WTC11 (cell line): Measurements from ENCODE around the gene BATF. TPM values are rescaled to one million over a fixed set of nuclear protein-coding genes. Genes with fewer than 3 reads are reported as not detected.

ENCODE experiments used
- ATAC-seq: fragments of 200-7000 bp; cut with Tn5 transposase; 2 replicates; pipeline ENCODE4 v1.10.0; 2021; ENCODE audit warnings: mild to moderate bottlenecking, moderate library complexity
- CTCF ChIA-PET: fragments of 300-600 bp; sonication (Branson Sonifier 250); formaldehyde crosslinking; loops from one replicate; lab custom pipeline; 2021; ENCODE audit warnings: antibody characterized with exemption; lab: Charles Lee
- POLR2A ChIA-PET: fragments of 350-600 bp; sonication (Branson Sonifier 250); formaldehyde crosslinking; loops from one replicate; lab custom pipeline; 2021; ENCODE audit warnings: antibody characterized with exemption; lab: Charles Lee
- DNase-seq: peaks from one replicate; pipeline ENCODE4 v3.0.0; 2021; ENCODE audit warnings: low spot score
- H3K27ac Mint-ChIP-seq: 2 replicates; pipeline ENCODE4 v1.8.0; 2021; ENCODE audit warnings: mixed read lengths
- H3K27me3 Mint-ChIP-seq: 2 replicates; pipeline ENCODE4 v1.8.0; 2021; ENCODE audit warnings: low read depth, mild to moderate bottlenecking, moderate library complexity, mixed read lengths
- H3K36me3 Mint-ChIP-seq: 2 replicates; pipeline ENCODE4 v1.8.0; 2021; ENCODE audit warnings: mixed read lengths
- H3K4me1 Mint-ChIP-seq: 2 replicates; pipeline ENCODE4 v1.8.0; 2022; ENCODE audit warnings: mixed read lengths
- H3K4me3 Mint-ChIP-seq: 2 replicates; pipeline ENCODE4 v1.8.0; 2021; ENCODE audit warnings: mild to moderate bottlenecking, moderate library complexity, mixed read lengths
- H3K9me3 Mint-ChIP-seq: 2 replicates; pipeline ENCODE4 v1.8.0; 2021; ENCODE audit warnings: mixed read lengths
- AR ChIP-seq: fragments of 250-450 bp; sonication (Bioruptor Pico); IDR thresholded peaks from 2 replicates; pipeline ENCODE4 v1.9.0; 2021; ENCODE audit warnings: mild to moderate bottlenecking
- ATF2 ChIP-seq: sonication (generic); formaldehyde crosslinking; IDR thresholded peaks from 2 replicates; pipeline ENCODE4 v1.8.1; 2022; ENCODE audit warnings: low read depth, missing genetic modification reagents, borderline replicate concordance
- ATF3 ChIP-seq: sonication (generic); formaldehyde crosslinking; conservative IDR thresholded peaks from 2 replicates; pipeline ENCODE4 v1.8.1; 2022; ENCODE audit warnings: mild to moderate bottlenecking, missing genetic modification reagents
- ATF6 ChIP-seq: sonication (generic); formaldehyde crosslinking; IDR thresholded peaks from 2 replicates; pipeline ENCODE4 v1.8.1; 2023; ENCODE audit warnings: mild to moderate bottlenecking, missing genetic modification reagents
- CBFB ChIP-seq: sonication (generic); formaldehyde crosslinking; IDR thresholded peaks from 2 replicates; pipeline ENCODE4 v1.8.1; 2022; ENCODE audit warnings: mild to moderate bottlenecking, low read depth, missing genetic modification reagents
- E2F4 ChIP-seq: sonication (generic); formaldehyde crosslinking; IDR thresholded peaks from 2 replicates; pipeline ENCODE4 v1.8.1; 2022; ENCODE audit warnings: low read depth, mild to moderate bottlenecking, moderate library complexity, missing genetic modification reagents, borderline replicate concordance
- FOXK1 ChIP-seq: sonication (generic); formaldehyde crosslinking; IDR thresholded peaks from 2 replicates; pipeline ENCODE4 v1.8.0; 2022; ENCODE audit warnings: mild to moderate bottlenecking, moderate library complexity, missing genetic modification reagents
- GRHL2 ChIP-seq: fragments of 250-450 bp; sonication (Bioruptor Pico); IDR thresholded peaks from 2 replicates; pipeline ENCODE4 v1.8.0; 2022; ENCODE audit warnings: mild to moderate bottlenecking, moderate library complexity; ENCODE audit not compliant: insufficient replicate concordance, severe bottlenecking
- GTF2I ChIP-seq: fragments of 250-450 bp; sonication (Bioruptor Pico); conservative IDR thresholded peaks from 2 replicates; pipeline ENCODE4 v1.4.0; 2021; ENCODE audit warnings: mild to moderate bottlenecking
- HMGA2 ChIP-seq: fragments of 250-450 bp; sonication (Bioruptor Pico); IDR thresholded peaks from 2 replicates; pipeline ENCODE4 v1.4.0; 2021; ENCODE audit warnings: mild to moderate bottlenecking, moderate library complexity
- MYBL2 ChIP-seq: sonication (generic); formaldehyde crosslinking; IDR thresholded peaks from 2 replicates; pipeline ENCODE4 v1.8.1; 2023; ENCODE audit warnings: mild to moderate bottlenecking, moderate library complexity, missing genetic modification reagents
- NR3C1 ChIP-seq: sonication (generic); formaldehyde crosslinking; conservative IDR thresholded peaks from 2 replicates; pipeline ENCODE4 v1.8.1; 2023; ENCODE audit warnings: low read depth, mild to moderate bottlenecking, missing genetic modification reagents
- SOX15 ChIP-seq: fragments of 250-450 bp; sonication (Bioruptor Pico); IDR thresholded peaks from 2 replicates; pipeline ENCODE4 v1.9.0; 2021; ENCODE audit warnings: mild to moderate bottlenecking
- SP1 ChIP-seq: sonication (generic); formaldehyde crosslinking; conservative IDR thresholded peaks from 2 replicates; pipeline ENCODE4 v1.8.1; 2022; ENCODE audit warnings: missing genetic modification reagents
- TEAD1 ChIP-seq: sonication (generic); formaldehyde crosslinking; IDR thresholded peaks from 2 replicates; pipeline ENCODE4 v1.8.0; 2022; ENCODE audit warnings: mild to moderate bottlenecking, missing genetic modification reagents
- USF2 ChIP-seq: sonication (generic); formaldehyde crosslinking; IDR thresholded peaks from 2 replicates; pipeline ENCODE4 v1.8.1; 2023; ENCODE audit warnings: mild to moderate bottlenecking, missing genetic modification reagents, moderate library complexity
- ZMAT4 ChIP-seq: fragments of 250-450 bp; sonication (Bioruptor Pico); IDR thresholded peaks from 2 replicates; pipeline ENCODE4 v1.9.0; 2021; ENCODE audit warnings: mild to moderate bottlenecking
- ZNF263 ChIP-seq: sonication (generic); formaldehyde crosslinking; IDR thresholded peaks from 2 replicates; pipeline ENCODE4 v1.8.1; 2022; ENCODE audit warnings: low read depth, mild to moderate bottlenecking, moderate library complexity, missing genetic modification reagents
- ZNF416 ChIP-seq: fragments of 250-450 bp; sonication (Bioruptor Pico); IDR thresholded peaks from 2 replicates; pipeline ENCODE4 v1.9.0; 2021; ENCODE audit warnings: mild to moderate bottlenecking, inconsistent platforms
- ZNF423 ChIP-seq: fragments of 250-450 bp; sonication (Bioruptor Pico); IDR thresholded peaks from 2 replicates; pipeline ENCODE4 v2.1.2; 2022; ENCODE audit warnings: mild to moderate bottlenecking, moderate library complexity
- ZSCAN18 ChIP-seq: fragments of 250-450 bp; sonication (Bioruptor Pico); IDR thresholded peaks from 2 replicates; pipeline ENCODE4 v2.1.2; 2022; ENCODE audit warnings: mild to moderate bottlenecking, moderate library complexity
- total RNA-seq: library from RNA; stranded (reverse); gene quantifications from 3 replicates; pipeline ENCODE4 v1.2.3, GENCODE V29; 2021

BATF gene
- total RNA-seq, 1 experiment from 2014 or later, result not detected

GRCh38 chr14:75487155-75487671, 35.1 kb upstream of the BATF start (continued):
- TF ChIP-seq ZNF416 (CRISPR knock-in tag) (no peak), CBFB (CRISPR knock-in tag) (no peak), ATF3 (CRISPR knock-in tag) (no peak), ZMAT4 (no peak)

- DNase-seq (no peak), ATAC-seq (no peak)
- CTCF ChIA-PET, result interaction anchor here (0.8 to 4.0 kb wide), 40 partner anchors 10 to 541 kb away, joined by 3 to 92 read pairs (median 5); partner anchors contain the start of genes ACYP1, ERG28, NEK9 and TTLL5
- Mint-ChIP-seq H3K27ac (no peak overlapping the region), H3K4me1 (no peaks in the 10 kb centered on the region), H3K9me3 (0 out of 2 replicates have a peak, but pooled peaks cover 4% of the 10 kb centered on the region), H3K36me3 (no peaks in the 10 kb centered on the region), H3K4me3 (0 out of 2 replicates have a peak overlapping the region, but pooled peaks have one; percentile 22), H3K27me3 (no peaks in the 10 kb centered on the region; the same call in 1 of the 2 replicates)
- TF ChIP-seq AR, result no peak
- TF ChIP-seq SOX15 (CRISPR knock-in tag), result no peak
- no peak for TF ChIP-seq ATF2 (CRISPR knock-in tag)
- no peak for TF ChIP-seq ZSCAN18
- TF ChIP-seq MYBL2 (CRISPR knock-in tag), result no peak
- TF ChIP-seq E2F4 (CRISPR knock-in tag), result no peak
- TF ChIP-seq ZNF263 (CRISPR knock-in tag), result no peak
- no peak for TF ChIP-seq NR3C1 (CRISPR knock-in tag)
- no peak for TF ChIP-seq TEAD1 (CRISPR knock-in tag)
- TF ChIP-seq FOXK1 (CRISPR knock-in tag), result no peak
- TF ChIP-seq HMGA2, result no peak
- TF ChIP-seq GRHL2 (CRISPR knock-in tag), result no peak
- TF ChIP-seq SP1, result no peak
- no peak for TF ChIP-seq GTF2I
- no peak for TF ChIP-seq USF2
- no peak for TF ChIP-seq ATF6 (CRISPR knock-in tag)
- TF ChIP-seq ZNF423 (CRISPR knock-in tag), result no peak
- POLR2A ChIA-PET, result interaction anchor here (0.5 kb wide), 1 partner anchor 444 kb away, joined by 4 read pairs; no protein-coding TSS in a partner anchor
These were observed 32.8 kb upstream of the BATF start for GRCh38 chr14:75489480-75489837.
